NCI-H460 (cell line): ENCODE data around the gene MEOX2. TPM values are rescaled to one million over a fixed set of nuclear protein-coding genes. Genes with fewer than 3 reads are reported as not detected.

Source experiments
- DNase-seq: peaks from one replicate; pipeline ENCODE4 v3.0.0-alpha.2; 2016; ENCODE audit warnings: low read depth; ENCODE audit errors: extremely low read depth
- total RNA-seq: library from RNA; depleted of rRNA; stranded (reverse); fragments of >200 nt; shearing (Covaris generic); gene quantifications from 2 replicates; pipeline ENCODE4 v1.2.3, GENCODE V29; 2014

MEOX2 gene
- total RNA-seq, 1 experiment from 2014 or later, result not detected

GRCh38 chr7:15681631-15682030 is 4.9 kb downstream of the MEOX2 start:
- DNase-seq, result no peak

DNA sequence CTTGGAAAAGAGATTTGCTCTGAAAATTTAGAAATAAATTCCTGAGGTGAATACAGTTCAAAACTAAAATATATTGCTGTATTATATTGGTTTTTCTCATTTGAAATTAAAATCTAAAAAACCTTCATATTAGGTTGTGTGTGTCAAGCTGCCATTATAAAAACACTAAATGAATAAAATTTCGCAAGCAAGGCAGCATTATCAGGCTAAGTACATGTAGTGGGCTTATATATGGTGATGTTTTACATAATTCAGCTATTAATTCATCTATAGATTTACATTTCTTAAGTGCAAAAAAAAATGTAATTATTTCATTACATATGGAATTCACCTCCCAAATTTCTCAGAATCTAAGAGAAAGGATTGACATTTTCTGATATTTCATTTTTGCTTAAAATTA is 5.3 kb downstream of the MEOX2 start:
- no peak for DNase-seq

DNA sequence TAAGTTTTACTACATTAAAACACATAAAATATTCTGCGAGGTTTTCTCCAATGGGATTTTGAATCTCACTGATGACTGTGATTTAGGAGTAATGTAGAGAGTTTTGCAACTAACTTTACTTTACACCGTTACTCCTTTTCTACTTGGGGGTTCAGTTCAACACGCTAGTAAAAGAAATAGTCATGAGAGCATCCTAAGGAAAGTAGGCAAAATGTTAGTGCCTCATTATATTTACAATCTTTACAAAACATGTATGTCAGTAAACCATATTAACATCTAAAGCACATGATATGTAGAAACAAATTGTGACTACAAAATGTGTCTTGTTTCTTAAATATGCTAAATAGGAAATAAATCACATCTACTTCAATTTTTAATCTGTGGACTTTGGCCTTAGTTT is 6.0 kb downstream of the MEOX2 start:
- DNase-seq, result no peak

GRCh38 chr7:15679306-15679705 is 7.2 kb downstream of the MEOX2 start:
- no peak for DNase-seq

DNA sequence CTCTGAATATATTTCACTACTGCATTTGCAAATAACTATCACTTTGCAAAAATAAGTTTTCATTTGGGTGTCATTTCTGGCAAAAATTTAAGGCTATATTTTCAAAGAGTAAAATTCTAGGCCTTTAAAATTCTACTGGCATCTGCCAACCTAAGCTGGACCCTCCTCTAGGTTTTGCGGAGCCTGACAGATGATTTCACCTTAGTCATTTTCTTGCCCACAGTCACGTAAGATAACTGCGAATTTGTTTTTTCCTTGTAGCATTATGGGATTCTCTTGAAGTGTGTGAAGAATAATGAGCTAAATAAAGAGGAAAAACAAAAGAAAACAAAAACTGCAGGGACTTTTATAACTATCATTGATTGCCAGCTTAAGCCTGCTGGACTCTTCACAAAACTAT is 7.8 kb downstream of the MEOX2 start:
- no peak for DNase-seq

DNA sequence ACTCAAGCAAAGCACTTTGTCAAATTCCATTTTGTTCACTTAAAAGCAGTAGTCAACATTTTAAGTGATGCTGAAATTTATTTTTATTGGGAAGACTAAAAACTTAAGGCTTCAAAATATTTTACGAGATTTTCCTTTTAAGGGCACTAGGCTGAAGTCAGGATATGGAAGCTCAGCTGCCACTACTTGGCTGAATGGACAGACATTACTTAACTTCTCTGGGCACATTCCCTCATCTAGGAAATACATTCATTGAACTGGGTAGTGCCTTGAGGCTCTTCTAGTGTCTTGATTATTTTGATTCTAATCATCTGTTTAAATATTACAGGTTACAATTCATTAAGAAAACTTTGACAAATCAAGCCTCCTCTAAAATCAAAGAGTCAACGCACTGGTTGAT is 11.1 kb downstream of the MEOX2 start:
- DNase-seq, result no peak

GRCh38 chr7:15674586-15674985 is 11.9 kb downstream of the MEOX2 start:
- DNase-seq, result no peak

GRCh38 chr7:15669443-15670090 is 16.9 kb downstream of the MEOX2 start:
- DNase-seq, result no peak

GRCh38 chr7:15667991-15668390 is 18.5 kb downstream of the MEOX2 start:
- DNase-seq, result no peak

DNA sequence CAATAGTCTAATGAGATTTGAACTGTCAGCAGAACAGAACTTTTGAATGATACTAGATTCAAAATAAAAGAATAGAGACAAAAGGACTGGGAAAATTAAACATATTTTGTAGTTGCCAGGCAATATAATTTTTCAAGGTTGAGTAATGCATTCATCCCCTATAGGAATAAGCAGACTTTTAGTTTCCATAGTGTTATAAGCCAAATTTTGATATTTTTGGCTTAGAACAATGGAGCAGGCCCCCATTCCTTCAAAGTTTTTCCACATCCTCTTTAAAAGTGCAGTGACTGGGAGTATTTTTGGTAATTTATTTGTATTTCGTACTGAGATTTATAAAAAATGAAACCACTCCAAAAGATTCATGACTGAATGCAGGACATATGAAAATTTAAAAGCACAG is 24.0 kb downstream of the MEOX2 start:
- DNase-seq, result no peak

GRCh38 chr7:15658247-15658646 is 28.2 kb downstream of the MEOX2 start:
- no peak for DNase-seq

DNA sequence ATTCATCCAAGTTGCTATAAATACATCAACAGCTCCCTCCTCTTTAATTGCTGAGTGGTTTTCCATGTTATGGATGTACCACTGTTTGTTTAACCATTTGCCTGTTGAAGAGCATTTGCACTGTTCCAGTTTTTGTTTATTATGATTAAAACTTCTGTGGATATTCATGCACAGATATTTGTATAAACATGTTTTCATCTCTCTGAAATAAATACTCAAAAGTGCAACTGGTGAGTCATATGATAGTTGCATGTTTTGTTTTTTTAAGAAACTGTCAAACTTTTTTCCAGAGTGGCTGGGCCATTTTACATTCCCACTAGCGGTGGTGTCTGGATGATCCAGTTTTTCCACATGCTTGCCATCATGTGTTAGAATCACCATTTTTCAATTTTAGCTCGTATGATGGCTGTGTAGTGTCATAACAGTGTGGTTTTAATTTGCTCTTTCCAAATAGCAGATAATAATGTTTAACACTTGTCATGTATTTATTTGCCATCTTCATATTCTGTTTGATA is 33.6 kb downstream of the MEOX2 start:
- DNase-seq, result no peak

- no peak for DNase-seq
Observed at GRCh38 chr7:15651693-15652092, 34.8 kb downstream of the MEOX2 start.

GRCh38 chr7:15650787-15651186 is 35.7 kb downstream of the MEOX2 start:
- DNase-seq, result no peak

DNA sequence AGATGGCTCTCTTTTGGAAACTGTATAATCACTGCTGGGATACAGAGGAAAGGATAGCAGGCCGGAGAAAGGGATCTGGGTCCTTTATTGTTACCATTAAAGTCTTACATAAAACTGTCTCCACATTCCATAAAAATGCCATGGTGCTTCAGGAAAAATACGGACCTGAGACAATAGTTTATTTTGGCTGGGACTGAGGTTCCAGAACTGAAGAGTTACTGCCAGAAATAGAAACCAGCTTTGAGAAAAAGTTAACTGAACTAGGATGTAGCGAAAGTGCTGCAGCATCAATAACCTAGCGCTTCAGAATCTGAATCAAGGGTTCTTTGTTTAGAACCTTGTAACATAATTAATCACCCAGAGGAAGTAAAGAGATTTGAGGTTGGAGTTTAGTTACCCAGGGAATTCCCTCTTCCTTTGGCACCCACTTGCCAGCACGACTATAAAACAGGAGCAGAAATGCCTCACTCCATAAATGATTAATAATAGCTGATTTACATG is 38.0 kb downstream of the MEOX2 start:
- no peak for DNase-seq

DNA sequence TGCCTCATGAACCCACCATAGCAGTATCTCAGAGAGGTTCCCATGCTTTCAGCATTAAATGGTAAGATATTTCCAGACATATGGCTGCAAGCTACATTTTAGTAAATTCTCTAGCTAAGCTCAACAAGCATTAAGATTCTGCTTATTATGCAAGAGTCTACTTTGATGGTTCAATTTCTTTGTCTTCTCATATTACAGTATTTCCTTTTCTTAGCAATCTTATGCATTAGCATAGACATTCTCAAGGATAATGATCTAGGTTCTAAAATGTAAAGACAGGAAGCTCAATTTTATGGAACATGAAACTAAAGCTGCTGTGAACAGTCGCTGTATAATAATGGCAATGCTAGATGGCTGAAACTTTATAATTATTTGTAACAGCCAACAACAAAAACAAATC is 39.2 kb downstream of the MEOX2 start:
- DNase-seq, result no peak

DNA sequence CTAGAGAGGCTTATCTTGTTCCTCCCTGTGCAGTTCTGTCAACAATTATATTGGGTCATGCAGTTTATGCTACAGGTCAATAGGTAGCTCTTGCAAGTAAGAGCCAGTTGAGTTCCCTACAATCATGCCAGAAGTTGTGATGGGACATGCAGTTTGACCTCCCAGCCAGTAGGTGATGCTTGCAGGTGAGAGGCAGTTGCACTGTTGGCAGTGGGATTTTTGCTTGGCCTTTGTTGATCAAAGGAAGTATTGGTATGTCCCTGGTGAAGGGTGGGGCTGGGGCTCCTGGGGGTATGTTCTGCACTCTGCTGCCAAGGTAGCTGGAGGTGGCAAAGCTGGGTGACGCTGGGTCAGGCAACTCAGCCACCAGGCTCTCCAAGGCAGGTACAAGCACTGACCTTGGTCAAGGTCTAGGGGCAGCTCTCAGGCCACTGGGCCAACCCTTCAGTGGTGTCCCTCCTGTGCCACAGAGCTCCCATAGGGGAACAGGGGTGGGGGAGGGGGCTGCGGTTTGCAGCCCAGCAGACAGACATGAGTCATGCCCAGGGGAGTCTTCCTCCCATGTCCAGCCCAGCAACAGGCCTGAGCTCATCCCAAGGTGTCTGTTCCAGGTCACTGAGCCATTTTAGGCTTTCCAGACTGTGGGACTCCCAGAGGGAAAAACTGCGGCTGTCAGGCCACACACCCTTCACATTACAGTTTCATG is 43.3 kb downstream of the MEOX2 start:
- no peak for DNase-seq

DNA sequence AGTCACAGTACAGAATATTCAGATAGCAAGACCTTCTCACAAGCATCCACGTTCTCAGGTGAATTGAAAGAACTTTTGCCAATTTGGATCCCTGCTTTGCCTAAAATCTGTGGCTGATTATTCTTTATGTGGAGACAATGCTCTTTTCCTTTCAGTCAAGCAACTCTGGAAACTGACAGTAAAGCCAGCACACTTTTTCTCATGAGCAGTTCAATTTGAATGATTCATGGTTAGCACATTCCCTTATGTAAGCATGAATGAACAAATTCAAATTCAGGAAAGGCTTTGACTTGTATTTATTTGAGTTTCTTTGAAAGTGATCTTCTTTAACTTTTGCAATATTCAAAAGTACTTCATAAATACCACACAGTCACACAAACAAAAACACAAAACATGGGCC is 57.6 kb downstream of the MEOX2 start:
- DNase-seq, result no peak

- no peak for DNase-seq
Observed at GRCh38 chr7:15626041-15626440, 60.4 kb downstream of the MEOX2 start.

DNA sequence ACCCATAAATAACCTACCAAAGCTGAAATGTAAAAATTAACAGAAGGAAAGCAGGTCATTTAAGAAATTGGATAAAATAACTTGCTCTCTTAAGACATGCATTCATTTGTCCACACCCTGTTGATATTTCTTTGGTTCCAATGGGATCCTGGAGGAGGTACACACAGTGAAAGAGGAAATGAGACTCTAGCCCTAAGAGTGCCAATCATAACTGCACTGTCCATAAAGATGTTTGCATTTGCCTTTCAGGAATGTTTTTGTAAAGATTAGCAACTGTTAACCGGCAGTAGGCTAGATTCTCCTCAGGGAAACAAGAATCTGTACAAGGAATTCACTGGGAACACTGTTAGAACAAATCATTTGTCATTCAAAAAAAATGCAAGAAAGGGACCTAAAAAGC is 61.0 kb downstream of the MEOX2 start:
- DNase-seq, result no peak

GRCh38 chr7:15621468-15621867 is 65.0 kb downstream of the MEOX2 start:
- no peak for DNase-seq

GRCh38 chr7:15620491-15621185 is 65.8 kb downstream of the MEOX2 start:
- no peak for DNase-seq
